Esophagus muscularis mucosa (tissue), 4 donors: ENCODE results near the gene SPATA12. TPM values are rescaled to one million over a fixed set of nuclear protein-coding genes. Genes with fewer than 3 reads are reported as not detected.

ENCODE experiments used
- DNase-seq: peaks from one replicate; pipeline ENCODE4 v3.0.0-alpha.2; 2017; ENCODE audit errors: extremely low spot score
- H3K27ac ChIP-seq, 4 donors: fragments of 200-600 bp; sonication (generic); replicated peaks in 1 of 4; 1 replicate in 3 of 4; 2 replicates in 1 of 4; pipeline ENCODE4 v1.5.1; 2016 to 2019; ENCODE audit warnings: mild to moderate bottlenecking in 1 of 4
- H3K27me3 ChIP-seq, 4 donors: fragments of 200-600 bp; sonication (generic); one replicate each; pipeline versions ENCODE4 v1.5.1 to v1.6.0; 2016 to 2019
- H3K36me3 ChIP-seq, 4 donors: fragments of 200-600 bp; sonication (generic); one replicate each; pipeline ENCODE4 v1.5.1; 2016 to 2019
- H3K4me1 ChIP-seq, 4 donors: fragments of 200-600 bp; sonication (generic); one replicate each; pipeline ENCODE4 v1.5.1; 2016 to 2019
- H3K4me3 ChIP-seq, 4 donors: fragments of 200-600 bp; sonication (generic); 1 replicate in 2 of 4; 2 replicates in 2 of 4; pipeline ENCODE4 v1.5.1; 2016 to 2019; ENCODE audit warnings: mild to moderate bottlenecking in 4 of 4, moderate library complexity in 1 of 4
- H3K9me3 ChIP-seq, 4 donors: fragments of 200-600 bp; sonication (generic); 1 replicate in 3 of 4; 2 replicates in 1 of 4; pipeline ENCODE4 v1.5.1; 2016 to 2019
- CTCF ChIP-seq, 3 experiments: fragments of 200-600 bp in 2 of 3; fragments of 450-650 bp in 1 of 3; sonication (generic) in 2 of 3; IDR thresholded peaks; one replicate each; pipeline ENCODE4 v1.5.1; 2017 to 2019; ENCODE audit warnings: antibody characterized with exemption in 3 of 3, mild to moderate bottlenecking in 2 of 3, moderate library complexity in 1 of 3
- EP300 ChIP-seq: sonication (generic); formaldehyde crosslinking; IDR thresholded peaks from one replicate; pipeline ENCODE4 v1.6.1; 2017; ENCODE audit warnings: antibody characterized with exemption
- POLR2A ChIP-seq: fragments of 450-650 bp; IDR thresholded peaks from one replicate; pipeline ENCODE4 v1.6.1; 2017; ENCODE audit warnings: antibody characterized with exemption, moderate library complexity, mild to moderate bottlenecking, low read depth
- POLR2AphosphoS5 ChIP-seq, 2 donors: sonication (generic); formaldehyde crosslinking; IDR thresholded peaks; one replicate each; pipeline ENCODE4 v1.6.1; 2017; ENCODE audit warnings: antibody characterized with exemption in 2 of 2
- WGBS: methylation state at CpG from one replicate; pipeline ENCODE4 v1.1.5; 2018; 5-methylcytosine and 5-hydroxymethylcytosine counted together
- intact Hi-C: fragments of 100-400 bp; cut with DNase I; formaldehyde crosslinking; loops from one replicate; pipeline ENCODE4 v1.15.1; 2023
- total RNA-seq, 4 donors: library from RNA; depleted of rRNA; stranded (reverse); fragments of >200 nt; gene quantifications; one replicate each; pipeline versions ENCODE4 v1.1.0 to v1.2.1, GENCODE V29; 2016

Gene SPATA12
- total RNA-seq, 4 donors from 2014 or later = 0.13 TPM; not detected in 3

- no peak for TF ChIP-seq POLR2A
- TF ChIP-seq POLR2AphosphoS5 (IDR thresholded peaks at IDR 0.05) = no peak
- no peak for TF ChIP-seq EP300
- no peak for TF ChIP-seq CTCF (IDR thresholded peaks at IDR 0.05)
- H3K4me3 ChIP-seq = no peak overlapping the region
- WGBS = 98% methylated on average over 5 of the region's 5 CpGs
- no peaks in the 10 kb centered on the region for H3K9me3 ChIP-seq
- H3K27ac ChIP-seq = no peak overlapping the region
- peaks cover 0 to 9% (median 8%) of the 10 kb centered on the region in 4 donors for H3K4me1 ChIP-seq
- H3K36me3 ChIP-seq = peaks cover 0 to 6% (median 0%) of the 10 kb centered on the region in 4 donors
- intact Hi-C loops = no loop called here
- DNase-seq = no peak
- no peaks in the 10 kb centered on the region for H3K27me3 ChIP-seq
Measured at GRCh38 chr3:57038466-57039164, 21.8 kb upstream of the SPATA12 start.

- no peaks in the 10 kb centered on the region for H3K27me3 ChIP-seq
- H3K4me1 ChIP-seq = peaks cover 9 to 22% (median 16%) of the 10 kb centered on the region in 4 donors
- DNase-seq = no peak
- WGBS = 90% methylated on average over 3 of the region's 6 CpGs
- intact Hi-C loops = no loop called here
- H3K27ac ChIP-seq = no peak overlapping the region
- no peaks in the 10 kb centered on the region for H3K36me3 ChIP-seq
- no peaks in the 10 kb centered on the region for H3K9me3 ChIP-seq
- TF ChIP-seq POLR2A (no peak), EP300 (no peak), POLR2AphosphoS5 (IDR thresholded peaks at IDR 0.05) (no peak), CTCF (IDR thresholded peaks at IDR 0.05) (no peak)
- H3K4me3 ChIP-seq = no peak overlapping the region
Measured at GRCh38 chr3:57041674-57042073, 18.8 kb upstream of the SPATA12 start.

- intact Hi-C loops = no loop called here
- H3K4me1 ChIP-seq = peaks cover 13 to 34% (median 32%) of the 10 kb centered on the region in 4 donors
Measured at GRCh38 chr3:57043518-57043917, 16.9 kb upstream of the SPATA12 start.

GRCh38 chr3:57046101-57046765, 14.2 kb upstream of the SPATA12 start:
- no peak overlapping the region for H3K27ac ChIP-seq
- no peak overlapping the region for H3K4me3 ChIP-seq
- H3K27me3 ChIP-seq = no peaks in the 10 kb centered on the region
- H3K36me3 ChIP-seq = no peaks in the 10 kb centered on the region
- intact Hi-C loops = no loop called here
- TF ChIP-seq EP300 (no peak), POLR2A (no peak), CTCF (IDR thresholded peaks at IDR 0.05) (no peak), POLR2AphosphoS5 (IDR thresholded peaks at IDR 0.05) (no peak)
- 35% methylated on average over 7 of the region's 7 CpGs for WGBS
- no peak for DNase-seq
- H3K4me1 ChIP-seq = peaks cover 14 to 40% (median 39%) of the 10 kb centered on the region in 4 donors
- H3K9me3 ChIP-seq = no peaks in the 10 kb centered on the region

More at GRCh38 chr3:57043518-57043917, 16.9 kb upstream of the SPATA12 start:
- Histone ChIP-seq H3K36me3 (no peaks in the 10 kb centered on the region), H3K27me3 (no peaks in the 10 kb centered on the region), H3K27ac (no peak overlapping the region), H3K4me3 (no peak overlapping the region), H3K9me3 (no peaks in the 10 kb centered on the region)
- no peak for DNase-seq
- 0% methylated on average over 1 of the region's 1 CpG for WGBS
- TF ChIP-seq CTCF (IDR thresholded peaks at IDR 0.05) (no peak), POLR2AphosphoS5 (IDR thresholded peaks at IDR 0.05) (no peak), POLR2A (no peak), EP300 (no peak)
